ENCODE results near the gene NADSYN1. TPM values are rescaled to one million over a fixed set of nuclear protein-coding genes. Genes with fewer than 3 reads are reported as not detected.

The NADSYN1 gene
- total and polyA plus RNA-seq, 2 experiments from 2014 or later, result 46.8 to 68.9 TPM

DNA sequence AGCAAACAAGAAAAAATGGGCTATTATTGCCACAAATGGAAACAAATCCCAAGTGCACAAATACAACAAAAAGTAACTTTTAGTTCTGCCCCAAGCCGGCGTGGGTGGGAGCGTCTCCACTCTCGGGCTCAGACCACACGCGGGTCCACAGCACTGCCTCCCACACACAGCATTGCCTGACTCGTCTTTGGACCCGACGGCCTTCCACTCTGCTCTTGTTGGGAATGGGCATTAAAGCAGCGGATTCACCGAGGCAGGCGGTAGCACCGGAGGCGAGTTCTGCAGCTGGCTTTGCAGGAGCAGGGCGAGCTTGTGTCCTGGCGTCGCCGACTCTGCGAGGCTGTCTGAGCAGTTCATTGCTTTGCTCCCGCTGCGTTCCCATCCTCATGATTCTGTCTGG is 23.0 kb downstream of the NADSYN1 start:
- H3K27me3 ChIP-seq, result no peaks in the 10 kb centered on the region
- no peak overlapping the region for H3K27ac ChIP-seq
- TF ChIP-seq, protein P1, sequence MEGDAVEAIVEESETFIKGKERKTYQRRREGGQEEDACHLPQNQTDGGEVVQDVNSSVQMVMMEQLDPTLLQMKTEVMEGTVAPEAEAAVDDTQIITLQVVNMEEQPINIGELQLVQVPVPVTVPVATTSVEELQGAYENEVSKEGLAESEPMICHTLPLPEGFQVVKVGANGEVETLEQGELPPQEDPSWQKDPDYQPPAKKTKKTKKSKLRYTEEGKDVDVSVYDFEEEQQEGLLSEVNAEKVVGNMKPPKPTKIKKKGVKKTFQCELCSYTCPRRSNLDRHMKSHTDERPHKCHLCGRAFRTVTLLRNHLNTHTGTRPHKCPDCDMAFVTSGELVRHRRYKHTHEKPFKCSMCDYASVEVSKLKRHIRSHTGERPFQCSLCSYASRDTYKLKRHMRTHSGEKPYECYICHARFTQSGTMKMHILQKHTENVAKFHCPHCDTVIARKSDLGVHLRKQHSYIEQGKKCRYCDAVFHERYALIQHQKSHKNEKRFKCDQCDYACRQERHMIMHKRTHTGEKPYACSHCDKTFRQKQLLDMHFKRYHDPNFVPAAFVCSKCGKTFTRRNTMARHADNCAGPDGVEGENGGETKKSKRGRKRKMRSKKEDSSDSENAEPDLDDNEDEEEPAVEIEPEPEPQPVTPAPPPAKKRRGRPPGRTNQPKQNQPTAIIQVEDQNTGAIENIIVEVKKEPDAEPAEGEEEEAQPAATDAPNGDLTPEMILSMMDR (IDR thresholded peaks at IDR 0.05; ENCODE audit: low read depth, low read length), result no peak
- peaks cover 3% of the 10 kb centered on the region for H3K4me1 ChIP-seq (ENCODE audit: low read depth)
- DNase-seq (ENCODE audit: low read depth in 1 of 2, low spot score in 1 of 2), result no peak
- H3K4me3 ChIP-seq, result no peak overlapping the region
- no peaks in the 10 kb centered on the region for H3K9me3 ChIP-seq (ENCODE audit: low read depth)
- H3K36me3 ChIP-seq, result peaks cover 2% of the 10 kb centered on the region

DNA sequence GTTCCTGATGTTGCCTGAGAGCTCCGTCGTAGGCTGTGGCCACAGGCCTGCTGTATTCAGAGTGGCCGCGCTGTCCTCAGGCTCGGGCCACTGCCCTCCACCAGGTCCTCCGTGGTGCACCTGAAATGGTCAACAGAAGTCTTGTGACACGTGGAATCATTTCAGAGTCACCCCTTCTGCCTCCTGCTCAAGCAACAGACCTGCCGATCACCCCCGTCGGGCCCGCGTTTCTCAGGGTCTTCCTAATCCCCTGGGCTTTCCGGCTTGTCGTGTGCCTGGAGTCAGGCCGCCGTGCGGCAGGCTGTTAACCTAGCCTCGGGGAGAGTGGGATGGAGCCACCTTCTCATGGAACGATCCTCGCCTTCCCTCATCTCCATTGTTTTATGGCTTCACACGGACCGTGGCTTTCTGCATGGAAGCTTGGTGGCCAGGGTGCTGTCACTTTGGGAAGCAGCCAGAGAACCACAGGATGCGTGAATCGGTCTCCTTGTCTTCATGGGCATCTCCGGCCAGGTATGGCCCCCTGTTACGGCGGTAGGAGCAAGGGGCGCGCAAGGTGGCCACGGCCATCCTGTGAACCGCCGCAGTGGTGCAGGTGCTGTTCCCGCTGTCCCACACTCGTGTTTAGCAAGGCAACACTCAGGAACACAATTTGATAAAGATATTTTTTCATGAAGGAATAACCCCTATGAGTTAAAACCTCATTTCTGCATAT is 24.1 kb downstream of the NADSYN1 start:
- no peak overlapping the region for H3K4me3 ChIP-seq
- DNase-seq (ENCODE audit: low read depth in 1 of 2, low spot score in 1 of 2), result no peak
- H3K27ac ChIP-seq, result no peak overlapping the region
- peaks cover 2% of the 10 kb centered on the region for H3K36me3 ChIP-seq
- H3K9me3 ChIP-seq (ENCODE audit: low read depth), result no peaks in the 10 kb centered on the region
- TF ChIP-seq, protein P1 (IDR thresholded peaks at IDR 0.05; ENCODE audit: low read depth, low read length), result no peak
- no peaks in the 10 kb centered on the region for H3K4me1 ChIP-seq (ENCODE audit: low read depth)
- H3K27me3 ChIP-seq, result no peaks in the 10 kb centered on the region

DNA sequence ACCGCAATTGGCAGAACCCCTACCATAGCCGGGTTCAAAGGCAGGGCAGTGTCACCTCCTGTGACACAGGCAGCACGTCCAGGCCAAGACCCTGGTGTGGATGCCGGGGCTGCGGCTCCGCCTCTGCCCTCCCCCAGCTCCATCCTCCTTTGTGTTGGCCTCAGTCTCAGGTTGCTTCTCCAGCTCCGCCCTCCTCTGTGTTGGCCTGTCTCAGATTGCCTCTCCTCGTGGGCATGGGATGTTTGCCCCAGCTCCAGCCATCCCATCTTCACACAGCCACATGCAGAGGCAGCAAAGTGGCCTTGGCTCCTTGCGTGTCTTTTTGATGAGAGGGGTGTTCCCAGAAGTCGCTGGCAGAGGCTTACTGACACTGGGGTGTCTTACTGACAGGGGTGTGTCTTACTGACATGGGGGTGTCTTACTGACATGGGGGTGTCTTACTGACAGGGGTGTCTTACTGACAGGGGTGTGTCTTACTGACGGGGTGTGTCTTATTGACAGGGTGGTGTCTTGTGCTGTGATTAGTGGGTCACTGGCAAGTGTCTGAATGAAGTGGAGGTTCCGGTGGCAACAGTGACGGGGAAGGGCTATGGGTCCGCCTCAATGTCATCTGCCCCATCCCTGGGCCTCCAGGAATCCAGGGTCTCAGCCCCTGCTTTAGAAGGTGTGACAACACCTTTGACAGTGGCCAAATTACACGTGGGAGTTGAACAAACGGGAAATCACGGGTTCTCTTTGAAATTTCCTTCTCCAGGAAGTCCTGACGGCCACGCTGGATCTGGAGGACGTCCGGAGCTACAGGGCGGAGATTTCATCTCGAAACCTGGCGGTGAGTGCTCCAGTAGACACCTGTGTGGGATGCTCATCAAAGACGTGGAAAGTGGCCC is 24.9 kb downstream of the NADSYN1 start:
- H3K9me3 ChIP-seq (ENCODE audit: low read depth), result no peaks in the 10 kb centered on the region
- no peaks in the 10 kb centered on the region for H3K27me3 ChIP-seq
- DNase-seq (ENCODE audit: low read depth in 1 of 2, low spot score in 1 of 2), result no peak
- TF ChIP-seq, protein P1 (IDR thresholded peaks at IDR 0.05; ENCODE audit: low read depth, low read length), result no peak
- H3K27ac ChIP-seq, result no peak overlapping the region
- H3K4me3 ChIP-seq, result no peak overlapping the region
- H3K4me1 ChIP-seq (ENCODE audit: low read depth), result no peaks in the 10 kb centered on the region
- H3K36me3 ChIP-seq, result peaks cover 2% of the 10 kb centered on the region

DNA sequence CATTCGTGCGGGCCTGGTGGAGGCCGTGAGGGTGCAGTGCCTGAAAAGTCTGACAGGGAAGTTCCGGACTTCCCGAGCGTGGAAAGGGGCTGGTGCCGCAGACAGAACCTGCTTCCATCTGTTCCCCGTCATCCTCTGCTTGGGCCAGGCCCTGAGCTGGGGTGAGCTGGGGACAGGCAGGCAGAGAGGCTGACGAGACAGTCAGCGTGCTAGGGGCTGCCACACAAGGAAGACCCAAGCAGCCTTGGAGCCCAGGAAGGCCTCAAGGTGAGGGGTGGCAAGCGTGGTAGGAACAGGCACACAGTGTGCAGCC is 25.5 kb downstream of the NADSYN1 start:
- DNase-seq (ENCODE audit: low read depth in 1 of 2, low spot score in 1 of 2), result no peak
- Histone ChIP-seq H3K27me3 (no peaks in the 10 kb centered on the region), H3K36me3 (peaks cover 8% of the 10 kb centered on the region), H3K9me3 (ENCODE audit: low read depth) (no peaks in the 10 kb centered on the region), H3K27ac (no peak overlapping the region), H3K4me3 (no peak overlapping the region), H3K4me1 (ENCODE audit: low read depth) (no peaks in the 10 kb centered on the region)
- TF ChIP-seq, protein P1 (IDR thresholded peaks at IDR 0.05; ENCODE audit: low read depth, low read length), result no peak

DNA sequence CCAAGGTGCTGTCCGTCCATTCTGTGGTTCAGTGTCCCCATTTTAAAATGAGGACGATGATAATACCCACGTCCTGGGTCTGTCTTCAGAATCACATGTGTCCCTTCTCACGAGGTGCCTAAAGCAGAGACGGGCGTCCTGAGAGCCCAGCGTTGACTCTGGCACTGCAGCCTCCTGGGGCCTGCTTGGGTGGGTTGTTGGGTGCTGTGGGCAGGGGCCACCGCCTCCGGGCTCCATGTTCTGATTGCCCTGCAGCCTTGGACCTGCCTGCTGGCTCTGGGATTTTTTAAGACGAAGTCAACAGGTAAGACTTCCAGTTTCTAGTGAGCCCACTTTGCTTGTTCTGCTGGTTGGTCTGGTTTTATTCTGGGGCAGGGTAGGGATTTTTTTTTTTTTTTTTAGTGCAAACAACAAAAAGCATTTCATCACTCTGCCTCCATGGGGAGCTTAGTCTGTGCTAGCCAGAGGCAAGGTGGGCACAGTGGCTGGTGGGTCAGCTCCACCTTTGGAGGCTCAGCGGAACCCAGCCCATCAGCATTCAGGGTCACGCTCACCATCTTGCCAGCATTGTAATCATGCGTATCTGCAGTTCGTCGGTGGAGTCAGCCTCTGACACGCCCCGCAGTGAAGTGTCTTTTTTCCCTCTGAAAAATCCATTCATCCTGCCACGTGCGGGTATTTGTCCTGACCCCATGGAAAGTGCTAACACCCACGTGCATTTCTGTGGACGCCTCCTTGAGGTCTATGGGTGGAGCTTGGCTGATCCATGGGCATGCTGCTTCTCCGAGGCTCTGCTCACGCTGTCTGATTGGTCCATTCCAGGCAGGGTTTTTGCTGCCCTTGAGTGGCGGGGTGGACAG is 28.3 kb downstream of the NADSYN1 start:
- Histone ChIP-seq H3K4me3 (no peak overlapping the region), H3K9me3 (ENCODE audit: low read depth) (no peaks in the 10 kb centered on the region), H3K36me3 (peaks cover 12% of the 10 kb centered on the region), H3K27me3 (no peaks in the 10 kb centered on the region), H3K27ac (no peak overlapping the region), H3K4me1 (ENCODE audit: low read depth) (no peaks in the 10 kb centered on the region)
- TF ChIP-seq, protein P1 (IDR thresholded peaks at IDR 0.05; ENCODE audit: low read depth, low read length), result no peak
- DNase-seq (ENCODE audit: low read depth in 1 of 2, low spot score in 1 of 2), result no peak
